Ureter (tissue), 1 donor: Measurements from ENCODE around the gene IL1R1. TPM values are rescaled to one million over a fixed set of nuclear protein-coding genes. Genes with fewer than 3 reads are reported as not detected.
"Not testable (repeated sequence)": the region's sequence is repeated elsewhere in the genome, so short reads cannot be mapped to it uniquely, and the experiment has no call there.

ENCODE experiments used
- DNase-seq: peaks from one replicate; pipeline ENCODE4 v3.0.0-alpha.2; 2020; ENCODE audit warnings: low spot score
- total RNA-seq: library from RNA; stranded (reverse); gene quantifications from one replicate; pipeline ENCODE4 v1.2.4, GENCODE V29; 2023
- donor health status: DM: yes; HTN: yes; CAD: no.

The IL1R1 gene
- total RNA-seq, 1 donor from 2014 or later = 93.3 TPM

- no peak for DNase-seq
These were observed 30.7 kb upstream of the IL1R1 start for GRCh38 chr2:102111823-102112222.

GRCh38 chr2:102112271-102112670 lies 30.3 kb upstream of the IL1R1 start:
- no peak for DNase-seq

- no peak for DNase-seq
These were observed 29.6 kb upstream of the IL1R1 start for GRCh38 chr2:102112692-102113665.

GRCh38 chr2:102114290-102114721 lies 28.2 kb upstream of the IL1R1 start:
- DNase-seq = no peak

- DNase-seq = no peak
These were observed 27.6 kb upstream of the IL1R1 start for GRCh38 chr2:102114851-102115497.

- no peak for DNase-seq
These were observed 25.7 kb upstream of the IL1R1 start for GRCh38 chr2:102116630-102117471.

- DNase-seq = no peak
These were observed 25.1 kb upstream of the IL1R1 start for GRCh38 chr2:102117472-102117858.

- no peak for DNase-seq
These were observed 23.3 kb upstream of the IL1R1 start for GRCh38 chr2:102119255-102119654.

GRCh38 chr2:102120261-102120660 lies 22.3 kb upstream of the IL1R1 start:
- DNase-seq = no peak

GRCh38 chr2:102120701-102121159 lies 21.8 kb upstream of the IL1R1 start:
- no peak for DNase-seq

- no peak for DNase-seq
These were observed 20.4 kb upstream of the IL1R1 start for GRCh38 chr2:102122115-102122514.

- DNase-seq = no peak
These were observed 19.6 kb upstream of the IL1R1 start for GRCh38 chr2:102122909-102123308.

- not testable (repeated sequence) for DNase-seq
These were observed 18.1 kb upstream of the IL1R1 start for GRCh38 chr2:102124421-102124820.

GRCh38 chr2:102126169-102126568 lies 16.4 kb upstream of the IL1R1 start:
- DNase-seq = no peak

- DNase-seq = no peak
These were observed 15.9 kb upstream of the IL1R1 start for GRCh38 chr2:102126660-102127059.

- no peak for DNase-seq
These were observed 13.5 kb upstream of the IL1R1 start for GRCh38 chr2:102129082-102129481.

GRCh38 chr2:102129951-102130646 lies 12.4 kb upstream of the IL1R1 start:
- no peak for DNase-seq

GRCh38 chr2:102130647-102130991 lies 11.9 kb upstream of the IL1R1 start:
- no peak for DNase-seq

GRCh38 chr2:102131564-102131963 lies 11.0 kb upstream of the IL1R1 start:
- DNase-seq = no peak

- DNase-seq = no peak
These were observed 5.4 kb upstream of the IL1R1 start for GRCh38 chr2:102137138-102137537.

GRCh38 chr2:102138331-102138730 lies 4.2 kb upstream of the IL1R1 start:
- no peak for DNase-seq
